SIG-M5 treated with dmso at 0.1 percent for 504 hours (cell line): Measurements from ENCODE around the gene ZBTB17.
"Not testable (repeated sequence)": the region's sequence is repeated elsewhere in the genome, so short reads cannot be mapped to it uniquely, and the experiment has no call there.

Experiments used
- DNase-seq: peaks from one replicate; lab custom pipeline; 2025; ENCODE audit not compliant: unreplicated experiment; lab: John Stamatoyannopoulos, UW

The ZBTB17 gene

GRCh38 chr1:16011936-16012589 lies 36.2 kb upstream of the ZBTB17 start:
- DNase-seq: no peak

DNA sequence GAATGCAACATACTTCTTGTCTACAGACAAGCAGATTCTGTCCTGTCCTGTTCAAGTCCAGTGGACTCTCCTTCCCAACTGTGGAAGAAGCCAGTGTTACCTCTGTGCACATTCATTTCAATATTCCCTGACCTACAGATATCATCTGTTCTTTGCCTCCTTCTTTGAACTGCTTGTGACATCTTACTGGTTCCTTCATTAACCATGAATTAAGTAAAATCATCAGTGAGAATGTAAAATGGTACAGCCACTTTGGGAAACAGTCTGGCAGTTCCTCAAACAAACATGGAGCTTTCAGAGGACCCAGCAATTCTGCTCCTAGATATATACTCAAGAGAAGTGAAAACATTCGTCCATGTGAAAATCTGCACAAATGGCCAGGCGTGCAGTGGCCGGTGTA lies 34.9 kb upstream of the ZBTB17 start:
- no peak for DNase-seq

- DNase-seq: no peak
Measured at GRCh38 chr1:16009678-16010077, 33.8 kb upstream of the ZBTB17 start.

DNA sequence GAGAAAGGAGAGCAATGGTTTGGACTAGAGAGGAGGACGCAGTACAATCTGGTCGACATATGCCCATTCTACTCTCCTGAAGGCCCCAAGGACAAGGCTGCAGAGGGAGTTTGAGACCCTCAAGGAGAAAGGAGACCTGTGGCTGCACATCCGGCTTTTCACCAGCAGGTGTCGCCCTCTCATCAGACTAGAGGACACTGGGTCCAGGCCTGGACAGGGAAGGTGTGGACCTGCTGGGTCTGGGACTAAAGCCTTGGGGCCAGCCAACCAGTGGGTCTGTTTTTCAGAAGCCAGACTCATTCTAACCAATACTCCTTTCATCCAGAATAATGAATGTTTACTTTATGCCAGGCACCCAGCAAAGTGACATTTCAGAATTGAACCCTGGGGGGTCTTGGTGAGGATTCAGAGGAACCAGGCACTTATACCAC lies 33.1 kb upstream of the ZBTB17 start:
- peak; percentile 37 for DNase-seq

DNA sequence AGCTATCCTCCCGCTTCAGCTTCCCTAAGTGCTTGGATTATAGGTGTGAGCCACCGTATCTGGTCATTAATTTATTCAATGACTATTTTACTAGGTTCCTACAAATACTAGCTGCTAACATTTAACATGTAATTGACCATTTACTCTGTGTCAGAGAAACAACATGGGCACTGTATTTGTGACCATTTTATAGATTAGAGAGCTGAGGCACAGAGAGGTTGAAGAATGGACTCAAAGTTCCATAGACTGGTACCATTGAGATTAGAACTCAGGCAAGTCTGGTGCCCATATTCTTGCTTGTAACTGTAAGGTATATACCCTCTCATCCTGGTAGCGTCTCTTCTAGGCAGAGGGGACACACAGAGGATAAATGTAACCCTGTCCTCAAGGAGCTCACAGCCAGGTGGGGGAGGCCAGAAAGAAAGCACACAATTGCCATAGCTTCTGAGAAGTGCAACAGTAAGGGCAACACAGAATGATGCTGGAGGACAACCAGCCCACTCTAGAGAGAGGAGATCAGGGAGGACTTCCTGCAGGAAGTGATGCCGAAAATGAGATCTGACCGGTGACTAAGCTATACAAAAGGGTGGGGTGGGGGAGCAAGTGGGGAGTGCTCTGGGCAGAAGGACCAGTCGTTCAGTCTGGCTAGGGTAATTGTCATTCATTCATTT lies 31.9 kb upstream of the ZBTB17 start:
- no peak for DNase-seq

DNA sequence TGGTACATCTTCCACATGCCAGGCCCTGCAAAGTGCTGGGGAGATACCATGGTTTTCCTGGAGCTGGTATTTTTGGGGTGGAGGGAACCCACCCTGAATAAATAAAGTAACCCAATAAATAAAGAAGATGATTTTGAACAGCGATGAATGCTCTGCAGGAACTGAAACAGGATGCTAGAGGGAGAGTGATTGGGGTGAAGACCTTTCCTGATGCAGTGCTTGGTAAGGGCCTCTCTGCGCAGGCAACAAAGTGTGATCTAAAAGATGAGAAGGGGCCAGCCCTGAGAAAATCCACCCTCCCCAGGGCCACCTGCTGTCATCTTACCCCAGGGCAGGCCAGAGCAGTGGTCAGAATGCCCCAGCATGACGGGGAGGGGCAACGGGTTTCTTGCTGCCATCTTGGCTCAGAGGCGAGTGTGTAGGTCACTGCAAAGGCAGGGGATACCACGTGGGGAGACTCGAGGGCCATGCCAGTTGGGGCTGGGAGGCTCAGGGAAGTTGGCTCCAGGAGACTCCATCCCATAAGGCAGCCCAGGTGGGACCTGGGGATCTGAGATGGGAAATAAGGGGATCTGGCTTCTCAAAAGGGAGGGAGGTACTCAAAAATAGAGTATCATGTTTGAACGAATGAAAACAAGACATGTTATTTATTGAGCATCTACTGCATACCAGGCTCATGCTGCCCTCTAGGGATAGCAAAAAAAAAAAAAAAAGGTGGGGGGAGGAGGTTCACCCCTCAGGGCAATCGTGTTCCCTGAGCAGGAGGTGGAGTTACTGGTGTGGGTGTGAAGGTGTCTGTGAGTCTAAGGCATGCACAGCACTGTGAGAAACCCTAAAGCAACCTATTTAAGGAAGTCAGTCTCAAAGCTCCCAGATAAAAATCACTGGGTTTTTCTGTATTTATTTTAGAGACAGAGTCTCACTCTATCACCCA lies 30.9 kb upstream of the ZBTB17 start:
- DNase-seq: peak; percentile 5

GRCh38 chr1:16006010-16006409 lies 30.1 kb upstream of the ZBTB17 start:
- no peak for DNase-seq

DNA sequence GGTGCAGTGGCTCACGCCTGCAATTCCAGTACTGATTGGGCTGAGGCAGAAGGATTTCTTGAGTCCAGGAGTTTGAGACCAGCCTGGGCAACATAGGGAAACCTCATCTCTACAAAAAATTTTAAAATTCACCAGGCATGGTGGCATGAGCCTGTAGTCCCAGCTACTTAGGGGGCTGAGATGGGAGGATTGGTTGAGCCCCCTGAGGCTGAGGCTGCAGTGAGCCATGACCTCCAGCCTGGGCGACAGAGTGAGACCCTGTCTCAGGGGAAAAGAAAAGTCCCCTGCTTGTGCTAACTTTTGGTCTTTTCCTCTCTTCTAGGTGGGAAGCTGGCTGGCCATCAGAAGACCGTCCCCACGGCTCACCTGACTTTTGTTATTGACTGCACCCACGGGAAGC lies 29.7 kb upstream of the ZBTB17 start:
- DNase-seq: no peak

DNA sequence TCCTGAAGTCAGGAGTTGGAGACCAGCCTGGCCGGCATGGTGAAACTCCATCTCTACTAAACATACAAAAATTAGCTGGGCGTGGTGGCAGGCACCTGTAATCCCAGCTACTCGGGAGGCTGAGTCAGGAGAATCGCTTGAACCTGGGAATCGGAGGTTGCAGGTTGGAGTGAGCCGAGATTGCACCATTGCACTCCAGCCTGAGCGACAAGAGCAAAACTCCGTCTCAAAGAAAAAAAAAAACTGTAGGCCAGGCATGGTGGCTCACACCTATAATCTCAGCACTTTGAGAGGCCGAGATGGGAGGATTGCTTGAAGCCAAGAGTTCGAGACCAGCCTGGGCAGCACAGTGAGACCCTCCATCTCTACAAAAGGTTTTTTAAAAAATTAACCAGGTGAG lies 25.4 kb upstream of the ZBTB17 start:
- not testable (repeated sequence) for DNase-seq

DNA sequence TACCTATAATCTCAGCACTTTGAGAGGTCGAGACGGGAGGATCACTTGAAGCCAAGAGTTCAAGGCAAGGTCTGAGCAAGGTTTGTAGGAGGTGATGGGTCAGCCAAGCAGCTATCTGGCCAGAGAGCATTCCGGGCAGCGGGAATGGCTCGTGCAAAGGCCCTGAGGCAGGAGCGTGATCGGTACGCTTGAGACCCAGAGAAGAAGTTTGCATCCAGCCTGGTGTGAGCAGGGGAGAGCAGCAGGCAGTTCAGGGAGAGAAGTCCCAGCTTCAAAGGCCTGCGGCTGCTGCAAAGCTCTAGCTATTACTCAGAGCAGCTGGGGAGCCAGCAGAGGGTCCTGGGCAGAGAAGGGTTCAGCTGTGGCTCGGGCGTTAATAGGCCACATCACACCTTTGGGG lies 23.0 kb upstream of the ZBTB17 start:
- no peak for DNase-seq

DNA sequence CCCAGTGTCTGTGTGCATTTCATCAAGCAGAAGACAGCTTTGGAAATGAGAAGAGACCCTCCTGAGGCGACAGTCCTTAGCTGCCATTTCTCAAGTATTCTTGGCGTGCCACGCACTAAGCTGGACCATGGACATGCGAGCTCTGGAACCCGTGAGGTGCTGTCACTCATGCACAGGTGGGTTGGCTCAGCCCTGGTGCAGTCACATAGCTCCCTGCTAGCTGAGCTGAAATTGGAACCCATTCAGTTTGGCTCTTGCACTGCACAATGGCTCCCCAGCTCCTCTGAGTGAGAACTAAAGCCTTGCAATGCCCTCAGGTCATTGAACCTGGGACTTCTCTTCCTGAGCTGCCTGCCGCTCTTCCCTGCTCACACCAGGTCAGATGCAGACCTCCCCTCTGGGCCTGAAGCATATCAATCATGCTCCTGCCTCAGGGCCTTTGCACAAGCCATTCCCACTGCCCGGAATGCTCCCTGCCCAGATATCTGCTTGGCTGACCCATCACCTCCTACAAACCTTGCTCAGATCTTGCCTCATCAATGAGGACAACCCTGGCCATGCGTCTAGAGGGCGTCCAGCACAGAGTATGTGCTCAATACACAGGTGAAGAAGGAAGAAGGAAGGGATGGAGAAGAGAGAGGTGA lies 21.9 kb upstream of the ZBTB17 start:
- DNase-seq: no peak

DNA sequence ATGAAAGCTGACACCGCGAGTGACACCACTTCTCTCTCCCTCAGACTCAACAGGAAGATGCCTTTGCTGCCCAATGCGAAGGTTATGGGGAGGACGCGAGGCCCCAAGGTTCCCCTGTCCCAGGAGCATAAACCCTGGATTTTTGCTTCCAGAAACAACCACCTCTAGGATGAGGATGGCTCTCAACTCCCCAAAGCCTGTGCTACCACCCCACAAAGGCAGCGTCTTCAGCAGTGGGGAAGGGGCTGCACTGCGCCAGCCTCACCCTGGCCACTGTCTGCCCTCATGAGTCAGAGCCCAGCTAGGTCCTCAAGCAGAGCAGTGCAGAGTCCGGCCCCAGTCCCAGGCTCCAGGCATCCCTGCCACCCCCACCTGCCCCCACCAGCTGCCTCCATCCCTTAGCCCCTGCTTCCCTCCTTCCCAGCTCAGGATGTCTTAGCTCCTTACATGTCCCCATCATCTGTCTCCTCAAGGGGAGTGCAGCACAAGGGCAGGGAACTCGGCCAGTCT lies 21.2 kb upstream of the ZBTB17 start:
- DNase-seq: no peak

- DNase-seq: no peak
Measured at GRCh38 chr1:15994590-15995351, 18.9 kb upstream of the ZBTB17 start.

GRCh38 chr1:15994081-15994480 lies 18.2 kb upstream of the ZBTB17 start:
- no peak for DNase-seq

DNA sequence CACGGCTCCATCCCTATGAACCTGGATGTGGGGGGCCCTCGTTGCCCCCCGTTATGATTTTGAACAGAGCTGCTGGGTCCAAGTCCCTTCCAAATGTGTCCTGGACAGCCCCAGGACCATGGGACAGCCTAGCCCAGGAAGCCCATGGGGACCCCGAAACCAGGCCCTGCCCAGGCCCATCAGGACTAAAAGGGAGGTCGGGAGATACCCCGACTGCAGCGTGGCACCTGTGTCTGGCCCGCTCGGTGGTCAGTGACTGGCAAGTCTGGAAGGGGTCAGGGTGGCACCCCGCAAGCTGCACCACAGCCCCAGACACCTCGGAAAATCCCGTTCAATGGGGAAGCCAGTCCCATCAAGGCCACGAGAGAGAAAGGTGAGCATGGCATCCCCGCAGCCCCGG lies 17.8 kb upstream of the ZBTB17 start:
- no peak for DNase-seq

DNA sequence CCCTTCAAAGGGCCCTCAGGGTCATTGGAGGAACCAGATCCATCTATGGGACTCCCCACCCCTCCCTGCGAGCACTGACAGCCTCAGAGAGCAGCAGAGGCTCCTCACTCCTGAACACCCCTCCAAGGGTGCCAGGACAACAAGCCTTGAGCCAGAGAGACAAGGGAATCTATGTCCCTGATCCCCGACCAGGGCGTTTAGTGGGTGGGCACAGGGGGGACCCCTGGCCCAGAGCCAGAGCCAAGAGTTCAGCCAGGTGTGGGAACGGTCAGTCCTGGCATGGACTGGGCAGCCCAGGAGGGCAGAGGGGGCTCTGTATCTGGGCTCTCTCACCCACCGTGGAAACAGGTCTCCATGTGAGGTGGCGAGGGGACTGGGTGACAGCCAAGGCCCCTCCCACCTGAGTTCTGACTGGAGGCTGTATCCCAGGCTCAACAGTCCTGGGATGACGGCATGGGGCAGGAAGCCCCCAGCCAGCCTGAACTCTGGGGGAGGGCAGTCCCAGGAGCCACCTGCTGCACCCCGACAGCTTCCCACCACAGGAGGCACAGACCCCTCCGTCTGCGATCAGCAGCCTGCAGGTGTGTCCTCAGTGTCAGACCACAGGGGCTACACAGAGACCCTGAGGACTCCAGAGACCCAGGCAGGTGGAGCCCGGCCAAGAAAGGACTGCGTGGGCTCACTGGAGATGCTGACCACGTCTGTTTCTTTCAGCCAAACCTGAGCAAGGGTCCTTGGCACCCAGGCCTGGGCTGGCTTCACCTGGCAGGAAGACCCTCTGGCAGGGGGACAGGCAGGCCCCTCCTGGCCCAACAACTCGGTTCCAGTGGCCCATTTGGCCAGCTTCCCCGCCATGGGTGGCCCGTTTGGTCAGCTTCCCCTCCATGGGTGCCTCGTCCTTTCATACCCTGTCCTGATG lies 16.9 kb upstream of the ZBTB17 start:
- DNase-seq: no peak

GRCh38 chr1:15992187-15992553 lies 16.3 kb upstream of the ZBTB17 start:
- no peak for DNase-seq

DNA sequence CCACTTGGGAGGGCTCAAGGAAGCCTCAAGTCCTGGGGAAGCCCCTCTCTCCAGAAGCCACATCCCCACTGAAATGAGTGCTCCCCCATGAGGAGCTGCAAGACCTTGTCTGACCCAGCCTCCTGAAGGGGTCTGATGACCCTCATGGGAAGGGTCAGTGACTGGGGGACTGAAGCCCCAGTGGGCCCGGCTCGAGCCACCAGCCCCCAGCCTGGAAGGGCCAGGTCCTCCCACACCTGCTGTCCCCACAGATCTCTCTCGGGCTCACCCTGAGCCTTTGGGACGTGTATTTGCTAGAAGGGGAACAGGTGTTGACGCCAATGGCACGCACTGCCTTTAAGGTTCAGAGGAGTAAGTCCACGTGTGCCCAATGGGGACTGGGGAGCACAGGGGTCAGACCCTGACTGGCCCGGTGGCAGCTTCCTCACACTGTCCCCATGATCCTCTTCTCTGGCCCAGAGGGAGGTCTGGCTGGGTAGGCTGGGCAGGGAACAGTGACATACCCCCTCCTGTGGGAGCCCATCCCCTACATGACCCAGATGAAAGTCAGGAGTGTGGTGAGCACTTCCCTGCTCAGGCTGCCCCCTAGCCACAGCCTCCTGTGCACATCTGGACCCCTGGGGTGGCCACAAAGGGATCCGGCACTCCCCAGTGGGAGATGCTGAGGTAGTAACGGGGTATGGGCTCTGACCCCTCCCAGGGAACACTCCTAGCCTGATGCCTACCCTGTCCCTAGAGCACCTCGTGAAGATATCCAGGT lies 15.7 kb upstream of the ZBTB17 start:
- DNase-seq: no peak

- no peak for DNase-seq
Measured at GRCh38 chr1:15989776-15990175, 13.9 kb upstream of the ZBTB17 start.
